ENCODE measurements around the gene HNRNPLL. TPM values are rescaled to one million over a fixed set of nuclear protein-coding genes. Genes with fewer than 3 reads are reported as not detected.

The HNRNPLL gene
- total and polyA plus RNA-seq, 4 donors = 7.7 to 18.3 (median 13.1) TPM

DNA sequence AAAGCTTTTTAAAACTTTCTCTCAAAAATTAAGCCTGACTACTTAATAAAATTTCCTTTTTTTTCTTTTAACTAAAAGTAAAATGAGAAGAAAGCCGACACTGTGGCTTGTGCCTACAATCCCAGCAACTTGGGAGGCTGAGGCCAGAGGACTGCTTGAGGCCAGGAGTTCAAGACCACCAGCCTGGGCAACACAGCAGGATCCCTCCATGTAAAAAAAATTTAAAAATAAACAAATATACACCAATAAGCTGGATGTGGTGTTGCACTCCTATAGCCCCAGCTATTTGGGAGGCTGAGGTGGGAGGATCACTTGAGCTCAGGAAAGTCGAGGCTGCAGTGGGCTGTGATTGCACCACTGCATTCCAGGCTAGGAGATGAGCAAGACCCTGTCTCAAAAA, 37.4 kb downstream of the HNRNPLL start:
- Histone ChIP-seq H3K4me3 (ENCODE audit: low read depth in 1 of 3, low read length in 3 of 3) (no peak overlapping the region), H3K36me3 (ENCODE audit: control insufficient read depth in 4 of 4, insufficient read depth in 3 of 4, low read depth in 1 of 4, low read length in 3 of 4) (peaks cover 0 to 16% (median 3%) of the 10 kb centered on the region in 4 donors), H3K9ac (ENCODE audit: low read depth in 1 of 2, low read length in 2 of 2) (no peak overlapping the region), H3K4me1 (ENCODE audit: control insufficient read depth in 4 of 4, insufficient read depth in 4 of 4, low read length in 3 of 4) (peaks cover 0 to 19% (median 11%) of the 10 kb centered on the region in 4 donors), H3K27ac (ENCODE audit: low read depth in 1 of 2, low read length in 2 of 2) (no peak overlapping the region), H3K9me3 (ENCODE audit: control insufficient read depth in 4 of 4, low read length in 3 of 4) (no peaks in the 10 kb centered on the region), H3K27me3 (ENCODE audit: control insufficient read depth in 4 of 4, insufficient read depth in 4 of 4, low read length in 3 of 4) (no peaks in the 10 kb centered on the region)
- 94% methylated on average over 2 of the region's 2 CpGs for WGBS
- no peak for DNase-seq (ENCODE audit: low spot score)
- TF ChIP-seq, protein P1, sequence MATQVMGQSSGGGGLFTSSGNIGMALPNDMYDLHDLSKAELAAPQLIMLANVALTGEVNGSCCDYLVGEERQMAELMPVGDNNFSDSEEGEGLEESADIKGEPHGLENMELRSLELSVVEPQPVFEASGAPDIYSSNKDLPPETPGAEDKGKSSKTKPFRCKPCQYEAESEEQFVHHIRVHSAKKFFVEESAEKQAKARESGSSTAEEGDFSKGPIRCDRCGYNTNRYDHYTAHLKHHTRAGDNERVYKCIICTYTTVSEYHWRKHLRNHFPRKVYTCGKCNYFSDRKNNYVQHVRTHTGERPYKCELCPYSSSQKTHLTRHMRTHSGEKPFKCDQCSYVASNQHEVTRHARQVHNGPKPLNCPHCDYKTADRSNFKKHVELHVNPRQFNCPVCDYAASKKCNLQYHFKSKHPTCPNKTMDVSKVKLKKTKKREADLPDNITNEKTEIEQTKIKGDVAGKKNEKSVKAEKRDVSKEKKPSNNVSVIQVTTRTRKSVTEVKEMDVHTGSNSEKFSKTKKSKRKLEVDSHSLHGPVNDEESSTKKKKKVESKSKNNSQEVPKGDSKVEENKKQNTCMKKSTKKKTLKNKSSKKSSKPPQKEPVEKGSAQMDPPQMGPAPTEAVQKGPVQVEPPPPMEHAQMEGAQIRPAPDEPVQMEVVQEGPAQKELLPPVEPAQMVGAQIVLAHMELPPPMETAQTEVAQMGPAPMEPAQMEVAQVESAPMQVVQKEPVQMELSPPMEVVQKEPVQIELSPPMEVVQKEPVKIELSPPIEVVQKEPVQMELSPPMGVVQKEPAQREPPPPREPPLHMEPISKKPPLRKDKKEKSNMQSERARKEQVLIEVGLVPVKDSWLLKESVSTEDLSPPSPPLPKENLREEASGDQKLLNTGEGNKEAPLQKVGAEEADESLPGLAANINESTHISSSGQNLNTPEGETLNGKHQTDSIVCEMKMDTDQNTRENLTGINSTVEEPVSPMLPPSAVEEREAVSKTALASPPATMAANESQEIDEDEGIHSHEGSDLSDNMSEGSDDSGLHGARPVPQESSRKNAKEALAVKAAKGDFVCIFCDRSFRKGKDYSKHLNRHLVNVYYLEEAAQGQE (IDR thresholded peaks at IDR 0.05) = no peak
- no peak for TF ChIP-seq TAF1 (conservative IDR thresholded peaks at IDR 0.05)
- TF ChIP-seq FOXA1 (IDR thresholded peaks at IDR 0.05) = no peak
- TF ChIP-seq SP1 (IDR thresholded peaks at IDR 0.05) = no peak
- TF ChIP-seq, protein P2, sequence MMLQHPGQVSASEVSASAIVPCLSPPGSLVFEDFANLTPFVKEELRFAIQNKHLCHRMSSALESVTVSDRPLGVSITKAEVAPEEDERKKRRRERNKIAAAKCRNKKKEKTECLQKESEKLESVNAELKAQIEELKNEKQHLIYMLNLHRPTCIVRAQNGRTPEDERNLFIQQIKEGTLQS (IDR thresholded peaks at IDR 0.05) = no peak
- TF ChIP-seq ZBTB33 (IDR thresholded peaks at IDR 0.05) = no peak
- no peak for TF ChIP-seq GABPA (IDR thresholded peaks at IDR 0.05 in 1 of 2, conservative IDR thresholded peaks at IDR 0.05 in 1 of 2)
- TF ChIP-seq RAD21 (IDR thresholded peaks at IDR 0.05) = no peak
- no peak for TF ChIP-seq HNF4G (IDR thresholded peaks at IDR 0.05)

GRCh38 chr2:38561691-38562090, 41.0 kb downstream of the HNRNPLL start:
- DNase-seq (ENCODE audit: low spot score) = no peak
- H3K36me3 ChIP-seq (ENCODE audit: control insufficient read depth in 4 of 4, insufficient read depth in 3 of 4, low read depth in 1 of 4, low read length in 3 of 4) = peaks cover 0 to 5% (median 2%) of the 10 kb centered on the region in 4 donors
- peaks cover 0 to 2% (median 0%) of the 10 kb centered on the region in 4 donors for H3K4me1 ChIP-seq (ENCODE audit: control insufficient read depth in 4 of 4, insufficient read depth in 4 of 4, low read length in 3 of 4)
- TF ChIP-seq, protein P3, sequence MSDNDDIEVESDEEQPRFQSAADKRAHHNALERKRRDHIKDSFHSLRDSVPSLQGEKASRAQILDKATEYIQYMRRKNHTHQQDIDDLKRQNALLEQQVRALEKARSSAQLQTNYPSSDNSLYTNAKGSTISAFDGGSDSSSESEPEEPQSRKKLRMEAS (IDR thresholded peaks at IDR 0.05) = no peak
- no peak for TF ChIP-seq NR2F2 (IDR thresholded peaks at IDR 0.05)
- no peak for TF ChIP-seq HNF4A (conservative IDR thresholded peaks at IDR 0.05)
- TF ChIP-seq RXRA (IDR thresholded peaks at IDR 0.05) = no peak
- TF ChIP-seq JUND (IDR thresholded peaks at IDR 0.05) = no peak
- TF ChIP-seq, protein P1 (IDR thresholded peaks at IDR 0.05) = no peak
- TF ChIP-seq ZBTB33 (IDR thresholded peaks at IDR 0.05) = no peak
- TF ChIP-seq RAD21 (IDR thresholded peaks at IDR 0.05) = no peak
- TF ChIP-seq FOXA1 (IDR thresholded peaks at IDR 0.05) = no peak
- no peak for TF ChIP-seq FOXA2 (IDR thresholded peaks at IDR 0.05)
- TF ChIP-seq YY1 (IDR thresholded peaks at IDR 0.05) = no peak
- no peak for TF ChIP-seq GABPA (IDR thresholded peaks at IDR 0.05 in 1 of 2, conservative IDR thresholded peaks at IDR 0.05 in 1 of 2)
- no peak overlapping the region for H3K27ac ChIP-seq (ENCODE audit: low read depth in 1 of 2, low read length in 2 of 2)
- H3K9me3 ChIP-seq (ENCODE audit: control insufficient read depth in 4 of 4, low read length in 3 of 4) = no peaks in the 10 kb centered on the region
- no peak overlapping the region for H3K4me3 ChIP-seq (ENCODE audit: low read depth in 1 of 3, low read length in 3 of 3)
- H3K9ac ChIP-seq (ENCODE audit: low read depth in 1 of 2, low read length in 2 of 2) = no peak overlapping the region
- H3K27me3 ChIP-seq (ENCODE audit: control insufficient read depth in 4 of 4, insufficient read depth in 4 of 4, low read length in 3 of 4) = no peaks in the 10 kb centered on the region

Data from liver (tissue), 9 donors.